Measurements from ENCODE around the gene ACOX1. TPM values are rescaled to one million over a fixed set of nuclear protein-coding genes. Genes with fewer than 3 reads are reported as not detected.

ACOX1 gene
- total and polyA plus RNA-seq, 2 of the 13 experiments (the other 11 are each of a cell fraction or from before 2014, with no cell fraction given), result 86.4 to 120 TPM

DNA sequence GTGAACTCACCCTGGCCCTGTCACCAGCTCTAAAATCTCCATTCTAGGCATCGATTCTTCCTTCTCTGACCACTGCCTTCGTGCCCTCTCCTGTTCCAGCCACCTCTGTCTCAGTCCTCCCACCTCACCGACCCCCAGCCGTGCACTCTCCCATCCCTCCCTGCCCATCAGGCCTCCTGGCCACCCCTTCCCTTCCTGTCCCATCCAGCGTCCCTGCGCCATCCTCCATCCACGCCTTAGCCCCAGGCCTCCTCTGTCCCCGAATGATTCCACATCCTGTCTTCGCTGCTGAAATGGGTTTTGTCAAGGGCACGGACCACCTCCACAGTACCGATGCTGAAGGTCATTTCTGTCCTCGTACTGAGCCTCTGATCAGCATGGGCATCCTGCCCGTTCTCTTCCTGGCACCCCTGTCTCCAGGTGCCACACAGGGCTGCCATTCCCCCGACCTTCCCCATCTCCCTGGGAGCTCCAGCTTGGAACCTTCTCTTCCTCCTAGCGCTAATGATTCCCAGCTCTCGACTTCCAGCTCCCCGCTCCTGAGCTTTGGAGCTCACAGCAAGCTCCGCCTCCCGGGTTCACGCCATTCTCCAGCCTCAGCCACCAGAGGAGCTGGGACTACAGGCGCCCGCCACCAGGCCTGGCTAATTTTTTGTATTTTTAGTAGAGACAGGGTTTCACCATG is 84.8 kb downstream of the ACOX1 start (continued):
- TF ChIP-seq ZNF660 (CRISPR knock-in tag; IDR thresholded peaks at IDR 0.05; ENCODE audit: borderline replicate concordance, low read depth), result no peak
- TF ChIP-seq CREM (IDR thresholded peaks at IDR 0.05), result no peak
- TF ChIP-seq CREM (CRISPR knock-in tag; IDR thresholded peaks at IDR 0.05), result no peak
- no peak for TF ChIP-seq STAG1 (CRISPR knock-in tag; IDR thresholded peaks at IDR 0.05)
- no peak for TF ChIP-seq ZFP36 (IDR thresholded peaks at IDR 0.05; ENCODE audit: borderline replicate concordance, low read depth, low read length, partially characterized antibody)
- TF ChIP-seq, protein P1, sequence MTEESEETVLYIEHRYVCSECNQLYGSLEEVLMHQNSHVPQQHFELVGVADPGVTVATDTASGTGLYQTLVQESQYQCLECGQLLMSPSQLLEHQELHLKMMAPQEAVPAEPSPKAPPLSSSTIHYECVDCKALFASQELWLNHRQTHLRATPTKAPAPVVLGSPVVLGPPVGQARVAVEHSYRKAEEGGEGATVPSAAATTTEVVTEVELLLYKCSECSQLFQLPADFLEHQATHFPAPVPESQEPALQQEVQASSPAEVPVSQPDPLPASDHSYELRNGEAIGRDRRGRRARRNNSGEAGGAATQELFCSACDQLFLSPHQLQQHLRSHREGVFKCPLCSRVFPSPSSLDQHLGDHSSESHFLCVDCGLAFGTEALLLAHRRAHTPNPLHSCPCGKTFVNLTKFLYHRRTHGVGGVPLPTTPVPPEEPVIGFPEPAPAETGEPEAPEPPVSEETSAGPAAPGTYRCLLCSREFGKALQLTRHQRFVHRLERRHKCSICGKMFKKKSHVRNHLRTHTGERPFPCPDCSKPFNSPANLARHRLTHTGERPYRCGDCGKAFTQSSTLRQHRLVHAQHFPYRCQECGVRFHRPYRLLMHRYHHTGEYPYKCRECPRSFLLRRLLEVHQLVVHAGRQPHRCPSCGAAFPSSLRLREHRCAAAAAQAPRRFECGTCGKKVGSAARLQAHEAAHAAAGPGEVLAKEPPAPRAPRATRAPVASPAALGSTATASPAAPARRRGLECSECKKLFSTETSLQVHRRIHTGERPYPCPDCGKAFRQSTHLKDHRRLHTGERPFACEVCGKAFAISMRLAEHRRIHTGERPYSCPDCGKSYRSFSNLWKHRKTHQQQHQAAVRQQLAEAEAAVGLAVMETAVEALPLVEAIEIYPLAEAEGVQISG (CRISPR knock-in tag; IDR thresholded peaks at IDR 0.05), result no peak
- TF ChIP-seq NFE2L2 (IDR thresholded peaks at IDR 0.05; ENCODE audit: low read length), result no peak
- TF ChIP-seq FOXK2 (IDR thresholded peaks at IDR 0.05), result no peak
- no peak for TF ChIP-seq CCAR2 (optimal IDR thresholded peaks at IDR 0.05; ENCODE audit: low read depth, low read length)
- TF ChIP-seq MED8 (CRISPR knock-in tag; IDR thresholded peaks at IDR 0.05; ENCODE audit: insufficient replicate concordance), result no peak
- TF ChIP-seq, protein P2, sequence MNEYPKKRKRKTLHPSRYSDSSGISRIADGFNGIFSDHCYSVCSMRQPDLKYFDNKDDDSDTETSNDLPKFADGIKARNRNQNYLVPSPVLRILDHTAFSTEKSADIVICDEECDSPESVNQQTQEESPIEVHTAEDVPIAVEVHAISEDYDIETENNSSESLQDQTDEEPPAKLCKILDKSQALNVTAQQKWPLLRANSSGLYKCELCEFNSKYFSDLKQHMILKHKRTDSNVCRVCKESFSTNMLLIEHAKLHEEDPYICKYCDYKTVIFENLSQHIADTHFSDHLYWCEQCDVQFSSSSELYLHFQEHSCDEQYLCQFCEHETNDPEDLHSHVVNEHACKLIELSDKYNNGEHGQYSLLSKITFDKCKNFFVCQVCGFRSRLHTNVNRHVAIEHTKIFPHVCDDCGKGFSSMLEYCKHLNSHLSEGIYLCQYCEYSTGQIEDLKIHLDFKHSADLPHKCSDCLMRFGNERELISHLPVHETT (CRISPR knock-in tag; conservative IDR thresholded peaks at IDR 0.05), result no peak
- TF ChIP-seq PCBP2 (optimal IDR thresholded peaks at IDR 0.05; ENCODE audit: low read depth, low read length, poor library complexity, severe bottlenecking), result no peak
- 0 out of 2 replicates have a peak, but pooled peaks have one; percentile 46 for TF ChIP-seq SRY (CRISPR knock-in tag; IDR thresholded peaks at IDR 0.05)
- TF ChIP-seq, protein P3, sequence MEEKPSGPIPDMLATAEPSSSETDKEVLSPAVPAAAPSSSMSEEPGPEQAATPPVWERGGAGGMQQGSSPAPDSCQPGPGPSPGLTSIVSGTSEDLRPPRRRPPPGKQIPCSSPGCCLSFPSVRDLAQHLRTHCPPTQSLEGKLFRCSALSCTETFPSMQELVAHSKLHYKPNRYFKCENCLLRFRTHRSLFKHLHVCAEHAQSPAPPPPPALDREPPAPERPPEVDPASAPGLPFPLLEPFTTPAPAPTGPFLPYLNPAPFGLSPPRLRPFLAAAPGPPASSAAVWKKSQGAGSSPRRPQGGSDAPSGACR (CRISPR knock-in tag; IDR thresholded peaks at IDR 0.05), result no peak
- no peak for TF ChIP-seq ZNF205 (CRISPR knock-in tag; IDR thresholded peaks at IDR 0.05)
- TF ChIP-seq, protein P4, sequence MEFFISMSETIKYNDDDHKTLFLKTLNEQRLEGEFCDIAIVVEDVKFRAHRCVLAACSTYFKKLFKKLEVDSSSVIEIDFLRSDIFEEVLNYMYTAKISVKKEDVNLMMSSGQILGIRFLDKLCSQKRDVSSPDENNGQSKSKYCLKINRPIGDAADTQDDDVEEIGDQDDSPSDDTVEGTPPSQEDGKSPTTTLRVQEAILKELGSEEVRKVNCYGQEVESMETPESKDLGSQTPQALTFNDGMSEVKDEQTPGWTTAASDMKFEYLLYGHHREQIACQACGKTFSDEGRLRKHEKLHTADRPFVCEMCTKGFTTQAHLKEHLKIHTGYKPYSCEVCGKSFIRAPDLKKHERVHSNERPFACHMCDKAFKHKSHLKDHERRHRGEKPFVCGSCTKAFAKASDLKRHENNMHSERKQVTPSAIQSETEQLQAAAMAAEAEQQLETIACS (CRISPR knock-in tag; IDR thresholded peaks at IDR 0.05), result no peak
- TF ChIP-seq GATAD2A (CRISPR knock-in tag; IDR thresholded peaks at IDR 0.05), result no peak; the same call in 1 of the 2 replicates
- no peak for TF ChIP-seq RFX3 (CRISPR knock-in tag; IDR thresholded peaks at IDR 0.05)
- TF ChIP-seq, protein P5, sequence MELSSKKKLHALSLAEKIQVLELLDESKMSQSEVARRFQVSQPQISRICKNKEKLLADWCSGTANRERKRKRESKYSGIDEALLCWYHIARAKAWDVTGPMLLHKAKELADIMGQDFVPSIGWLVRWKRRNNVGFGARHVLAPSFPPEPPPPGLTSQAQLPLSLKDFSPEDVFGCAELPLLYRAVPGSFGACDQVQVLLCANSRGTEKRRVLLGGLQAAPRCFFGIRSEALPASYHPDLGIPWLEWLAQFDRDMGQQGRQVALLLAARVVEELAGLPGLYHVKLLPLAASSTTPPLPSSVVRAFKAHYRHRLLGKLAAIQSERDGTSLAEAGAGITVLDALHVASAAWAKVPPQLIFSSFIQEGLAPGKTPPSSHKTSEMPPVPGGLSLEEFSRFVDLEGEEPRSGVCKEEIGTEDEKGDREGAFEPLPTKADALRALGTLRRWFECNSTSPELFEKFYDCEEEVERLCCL (CRISPR knock-in tag; IDR thresholded peaks at IDR 0.05; ENCODE audit: borderline replicate concordance), result peak; percentile 15; the same call in 1 of the 2 replicates
- 0 out of 2 replicates have a peak, but pooled peaks have one; percentile 37 for TF ChIP-seq HOXA5 (CRISPR knock-in tag; IDR thresholded peaks at IDR 0.05)
- no peak for TF ChIP-seq RAD21 (CRISPR knock-in tag; IDR thresholded peaks at IDR 0.05)
- TF ChIP-seq ZNF556 (CRISPR knock-in tag; IDR thresholded peaks at IDR 0.05; ENCODE audit: borderline replicate concordance), result no peak
- no peak for TF ChIP-seq ZSCAN20 (CRISPR knock-in tag; IDR thresholded peaks at IDR 0.05; ENCODE audit: borderline replicate concordance)
- TF ChIP-seq EED (CRISPR knock-in tag; IDR thresholded peaks at IDR 0.05), result 0 out of 2 replicates have a peak, but pooled peaks have one; percentile 64
- TF ChIP-seq NFATC3 (CRISPR knock-in tag; IDR thresholded peaks at IDR 0.05), result no peak
